GM23338 (cell line): ENCODE data around the gene GRIK4.

Experiments
- EZH2 ChIP-seq: fragments of 200-600 bp; sonication (generic); IDR thresholded peaks from one replicate; pipeline ENCODE4 v1.8.0; 2017; ENCODE audit warnings: antibody characterized with exemption, mild to moderate bottlenecking, low read depth; ENCODE audit not compliant: unreplicated experiment
- EZH2phosphoT487 ChIP-seq: fragments of 200-600 bp; sonication (generic); IDR thresholded peaks from one replicate; pipeline ENCODE4 v1.8.1; 2018; ENCODE audit warnings: antibody characterized with exemption; ENCODE audit not compliant: unreplicated experiment
- POLR2AphosphoS5 ChIP-seq: IDR thresholded peaks from 2 replicates; pipeline ENCODE4 v1.6.1; 2016; ENCODE audit warnings: antibody characterized with exemption, low read depth
- STAT1 ChIP-seq: IDR thresholded peaks from one replicate; pipeline ENCODE4 v1.6.1; 2016; ENCODE audit warnings: antibody characterized with exemption; ENCODE audit not compliant: unreplicated experiment
- ZNF114 ChIP-seq: fragments of 250-450 bp; sonication (Bioruptor Pico); IDR thresholded peaks from 2 replicates; pipeline ENCODE4 v1.5.0; 2020; ENCODE audit warnings: mild to moderate bottlenecking, moderate library complexity
- ZNF331 ChIP-seq: fragments of 250-450 bp; sonication (Bioruptor Pico); IDR thresholded peaks from 2 replicates; pipeline ENCODE4 v1.5.0; 2020; ENCODE audit warnings: low read depth, mild to moderate bottlenecking, moderate library complexity
- TF ChIP-seq, protein P1 (sequence below), 2 experiments: fragments of 200-600 bp in 1 of 2; sonication (generic) in 1 of 2; conservative IDR thresholded peaks; 2 replicates each; pipeline versions ENCODE4 v1.5.1 to v1.6.1; 2016 to 2017; ENCODE audit warnings: antibody characterized with exemption in 2 of 2, low read depth in 2 of 2, mild to moderate bottlenecking in 2 of 2, moderate library complexity in 1 of 2
- TF ChIP-seq, protein P2 (sequence below): IDR thresholded peaks from one replicate; pipeline ENCODE4 v1.6.1; 2018; ENCODE audit warnings: antibody characterized with exemption; ENCODE audit not compliant: unreplicated experiment
- TF ChIP-seq, protein P3 (sequence below): IDR thresholded peaks from 2 replicates; pipeline ENCODE4 v1.6.1; 2016; ENCODE audit warnings: antibody characterized with exemption

DNA sequence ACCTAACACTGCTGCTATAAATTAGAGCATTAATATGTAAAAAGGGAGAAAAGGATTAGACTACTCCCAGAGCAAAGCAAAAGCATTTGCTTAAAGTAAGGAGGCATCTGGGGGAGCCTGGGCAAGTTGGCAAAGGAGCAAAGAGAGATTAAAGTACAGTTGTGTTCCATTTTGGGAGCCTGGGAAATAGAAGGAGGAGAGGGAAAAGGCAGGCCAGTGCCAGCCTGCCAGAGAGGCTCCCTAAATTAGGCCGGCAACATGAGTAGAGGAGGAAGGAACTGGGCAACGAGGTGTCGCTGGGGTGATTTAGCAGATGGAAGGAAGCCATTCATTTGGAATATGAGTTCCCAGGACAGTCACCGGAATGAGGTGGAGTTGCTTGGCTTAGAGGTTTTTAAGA, 326.1 kb downstream of the GRIK4 start:
- TF ChIP-seq POLR2AphosphoS5 (no peak), EZH2 (no peak), EZH2phosphoT487 (no peak), ZNF331 (CRISPR knock-in tag) (no peak), ZNF114 (CRISPR knock-in tag) (no peak), STAT1 (no peak)
- TF ChIP-seq, protein P1, sequence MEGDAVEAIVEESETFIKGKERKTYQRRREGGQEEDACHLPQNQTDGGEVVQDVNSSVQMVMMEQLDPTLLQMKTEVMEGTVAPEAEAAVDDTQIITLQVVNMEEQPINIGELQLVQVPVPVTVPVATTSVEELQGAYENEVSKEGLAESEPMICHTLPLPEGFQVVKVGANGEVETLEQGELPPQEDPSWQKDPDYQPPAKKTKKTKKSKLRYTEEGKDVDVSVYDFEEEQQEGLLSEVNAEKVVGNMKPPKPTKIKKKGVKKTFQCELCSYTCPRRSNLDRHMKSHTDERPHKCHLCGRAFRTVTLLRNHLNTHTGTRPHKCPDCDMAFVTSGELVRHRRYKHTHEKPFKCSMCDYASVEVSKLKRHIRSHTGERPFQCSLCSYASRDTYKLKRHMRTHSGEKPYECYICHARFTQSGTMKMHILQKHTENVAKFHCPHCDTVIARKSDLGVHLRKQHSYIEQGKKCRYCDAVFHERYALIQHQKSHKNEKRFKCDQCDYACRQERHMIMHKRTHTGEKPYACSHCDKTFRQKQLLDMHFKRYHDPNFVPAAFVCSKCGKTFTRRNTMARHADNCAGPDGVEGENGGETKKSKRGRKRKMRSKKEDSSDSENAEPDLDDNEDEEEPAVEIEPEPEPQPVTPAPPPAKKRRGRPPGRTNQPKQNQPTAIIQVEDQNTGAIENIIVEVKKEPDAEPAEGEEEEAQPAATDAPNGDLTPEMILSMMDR (conservative IDR thresholded peaks at IDR 0.05; ENCODE audit: low read depth in 2 of 2): no peak
- TF ChIP-seq, protein P2, sequence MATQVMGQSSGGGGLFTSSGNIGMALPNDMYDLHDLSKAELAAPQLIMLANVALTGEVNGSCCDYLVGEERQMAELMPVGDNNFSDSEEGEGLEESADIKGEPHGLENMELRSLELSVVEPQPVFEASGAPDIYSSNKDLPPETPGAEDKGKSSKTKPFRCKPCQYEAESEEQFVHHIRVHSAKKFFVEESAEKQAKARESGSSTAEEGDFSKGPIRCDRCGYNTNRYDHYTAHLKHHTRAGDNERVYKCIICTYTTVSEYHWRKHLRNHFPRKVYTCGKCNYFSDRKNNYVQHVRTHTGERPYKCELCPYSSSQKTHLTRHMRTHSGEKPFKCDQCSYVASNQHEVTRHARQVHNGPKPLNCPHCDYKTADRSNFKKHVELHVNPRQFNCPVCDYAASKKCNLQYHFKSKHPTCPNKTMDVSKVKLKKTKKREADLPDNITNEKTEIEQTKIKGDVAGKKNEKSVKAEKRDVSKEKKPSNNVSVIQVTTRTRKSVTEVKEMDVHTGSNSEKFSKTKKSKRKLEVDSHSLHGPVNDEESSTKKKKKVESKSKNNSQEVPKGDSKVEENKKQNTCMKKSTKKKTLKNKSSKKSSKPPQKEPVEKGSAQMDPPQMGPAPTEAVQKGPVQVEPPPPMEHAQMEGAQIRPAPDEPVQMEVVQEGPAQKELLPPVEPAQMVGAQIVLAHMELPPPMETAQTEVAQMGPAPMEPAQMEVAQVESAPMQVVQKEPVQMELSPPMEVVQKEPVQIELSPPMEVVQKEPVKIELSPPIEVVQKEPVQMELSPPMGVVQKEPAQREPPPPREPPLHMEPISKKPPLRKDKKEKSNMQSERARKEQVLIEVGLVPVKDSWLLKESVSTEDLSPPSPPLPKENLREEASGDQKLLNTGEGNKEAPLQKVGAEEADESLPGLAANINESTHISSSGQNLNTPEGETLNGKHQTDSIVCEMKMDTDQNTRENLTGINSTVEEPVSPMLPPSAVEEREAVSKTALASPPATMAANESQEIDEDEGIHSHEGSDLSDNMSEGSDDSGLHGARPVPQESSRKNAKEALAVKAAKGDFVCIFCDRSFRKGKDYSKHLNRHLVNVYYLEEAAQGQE: no peak
- TF ChIP-seq, protein P3, sequence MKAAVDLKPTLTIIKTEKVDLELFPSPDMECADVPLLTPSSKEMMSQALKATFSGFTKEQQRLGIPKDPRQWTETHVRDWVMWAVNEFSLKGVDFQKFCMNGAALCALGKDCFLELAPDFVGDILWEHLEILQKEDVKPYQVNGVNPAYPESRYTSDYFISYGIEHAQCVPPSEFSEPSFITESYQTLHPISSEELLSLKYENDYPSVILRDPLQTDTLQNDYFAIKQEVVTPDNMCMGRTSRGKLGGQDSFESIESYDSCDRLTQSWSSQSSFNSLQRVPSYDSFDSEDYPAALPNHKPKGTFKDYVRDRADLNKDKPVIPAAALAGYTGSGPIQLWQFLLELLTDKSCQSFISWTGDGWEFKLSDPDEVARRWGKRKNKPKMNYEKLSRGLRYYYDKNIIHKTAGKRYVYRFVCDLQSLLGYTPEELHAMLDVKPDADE: no peak
